HepG2 (cell line): ENCODE results near the gene TCFL5. TPM values are rescaled to one million over a fixed set of nuclear protein-coding genes. Genes with fewer than 3 reads are reported as not detected.
A peak's percentile ranks its signal among the peaks of the same experiment; 100 is the strongest.

ENCODE experiments used
- ATF1 ChIP-seq: IDR thresholded peaks from 2 replicates; pipeline ENCODE4 v1.6.1; 2016; ENCODE audit warnings: mild to moderate bottlenecking, control low read depth
- DR1 ChIP-seq: sonication (generic); formaldehyde crosslinking; IDR thresholded peaks from 2 replicates; pipeline ENCODE4 v1.8.0; 2021; ENCODE audit warnings: mild to moderate bottlenecking, missing genetic modification reagents, inconsistent platforms
- EED ChIP-seq: sonication (generic); formaldehyde crosslinking; IDR thresholded peaks from 2 replicates; pipeline ENCODE4 v1.5.0; 2020; ENCODE audit warnings: mild to moderate bottlenecking, missing genetic modification reagents
- FOXP1 ChIP-seq, 2 experiments: fragments of 450-650 bp in 1 of 2; IDR thresholded peaks; 2 replicates each; pipeline ENCODE4 v1.6.1; 2017 to 2018; ENCODE audit warnings: antibody characterized with exemption in 1 of 2
- HMGA1 ChIP-seq: sonication (generic); formaldehyde crosslinking; conservative IDR thresholded peaks from 2 replicates; pipeline ENCODE4 v1.4.0; 2020; ENCODE audit warnings: missing genetic modification reagents
- IRX3 ChIP-seq: sonication (generic); formaldehyde crosslinking; IDR thresholded peaks from 2 replicates; pipeline ENCODE4 v1.8.1; 2023; ENCODE audit warnings: mild to moderate bottlenecking, low read depth, missing genetic modification reagents, borderline replicate concordance
- MEF2D ChIP-seq: sonication (generic); formaldehyde crosslinking; IDR thresholded peaks from 2 replicates; pipeline ENCODE4 v1.5.1; 2020; ENCODE audit warnings: mild to moderate bottlenecking, missing genetic modification reagents
- NBN ChIP-seq: fragments of 450-650 bp; conservative IDR thresholded peaks from 2 replicates; pipeline ENCODE4 v1.6.1; 2017
- PHB2 ChIP-seq: fragments of 450-650 bp; IDR thresholded peaks from 2 replicates; pipeline ENCODE4 v1.6.1; 2018; ENCODE audit not compliant: partially characterized antibody
- RFX1 ChIP-seq: fragments of 450-650 bp; IDR thresholded peaks from 2 replicates; pipeline ENCODE4 v1.6.1; 2017
- SP5 ChIP-seq: IDR thresholded peaks from 2 replicates; pipeline ENCODE4 v1.6.1; 2016; ENCODE audit warnings: low read depth, borderline replicate concordance
- TGIF2 ChIP-seq: IDR thresholded peaks from 2 replicates; pipeline ENCODE4 v1.6.1; 2016; ENCODE audit warnings: control low read depth, missing compliant biosample characterization
- ZEB1 ChIP-seq: IDR thresholded peaks from 2 replicates; pipeline ENCODE4 v1.6.1; 2012; ENCODE audit warnings: mild to moderate bottlenecking, low read depth, inconsistent platforms; ENCODE audit not compliant: insufficient replicate concordance
- ZFP41 ChIP-seq: sonication (generic); formaldehyde crosslinking; IDR thresholded peaks from 2 replicates; pipeline ENCODE4 v1.4.0; 2020; ENCODE audit warnings: mild to moderate bottlenecking, missing genetic modification reagents, borderline replicate concordance
- ZNF225 ChIP-seq: sonication (generic); formaldehyde crosslinking; IDR thresholded peaks from 2 replicates; pipeline ENCODE4 v1.4.0; 2020; ENCODE audit warnings: mild to moderate bottlenecking, missing genetic modification reagents
- ZNF30 ChIP-seq: sonication (generic); formaldehyde crosslinking; IDR thresholded peaks from 2 replicates; pipeline ENCODE4 v1.5.0; 2020; ENCODE audit warnings: mild to moderate bottlenecking, missing genetic modification reagents
- ZNF329 ChIP-seq: sonication (generic); formaldehyde crosslinking; IDR thresholded peaks from 2 replicates; pipeline ENCODE4 v1.9.0; 2021; ENCODE audit warnings: low read depth, mild to moderate bottlenecking, missing genetic modification reagents
- ZNF333 ChIP-seq: sonication (generic); formaldehyde crosslinking; IDR thresholded peaks from 2 replicates; pipeline ENCODE4 v1.4.0; 2020; ENCODE audit warnings: mild to moderate bottlenecking, missing genetic modification reagents, borderline replicate concordance
- ZNF431 ChIP-seq: sonication (generic); formaldehyde crosslinking; IDR thresholded peaks from 2 replicates; pipeline ENCODE4 v1.9.0; 2022; ENCODE audit warnings: missing genetic modification reagents, low read depth, mild to moderate bottlenecking, borderline replicate concordance
- ZNF773 ChIP-seq: sonication (generic); formaldehyde crosslinking; IDR thresholded peaks from 2 replicates; pipeline ENCODE4 v1.4.0; 2020; ENCODE audit warnings: missing genetic modification reagents, borderline replicate concordance
- ZNF879 ChIP-seq: sonication (generic); formaldehyde crosslinking; IDR thresholded peaks from 2 replicates; pipeline ENCODE4 v1.8.1; 2023; ENCODE audit warnings: missing genetic modification reagents
- ZNF883 ChIP-seq: sonication (generic); formaldehyde crosslinking; IDR thresholded peaks from 2 replicates; pipeline ENCODE4 v1.5.1; 2020; ENCODE audit warnings: mild to moderate bottlenecking, missing genetic modification reagents; ENCODE audit errors: not compliant biosample characterization
- polyA plus RNA-seq, 8 experiments: library from polyadenylated mRNA; depleted of rRNA in 3 of 8; stranded (reverse) in 7 of 8; unstranded in 1 of 8; fragments of >200 nt; fragmentation: Illumina TruSeq in 4 of 8; extraction: Trizol in 4 of 8; gene quantifications; 2 replicates each; pipeline versions ENCODE4 v1.2.1 to v1.2.3, GENCODE V29; 2011 to 2016; ENCODE audit warnings: low read depth in 4 of 8, missing spikeins in 1 of 8, mixed read lengths in 1 of 8; ENCODE audit not compliant: insufficient read depth in 1 of 8
- total RNA-seq, 5 experiments: library from RNA; depleted of rRNA; stranded (reverse); fragments of >200 nt; fragmentation: Illumina TruSeq; extraction: Trizol; gene quantifications; 2 replicates each; pipeline ENCODE4 v1.2.3, GENCODE V29; 2016; ENCODE audit warnings: low read depth in 1 of 5
- TF ChIP-seq, protein P1 (sequence below): IDR thresholded peaks from 2 replicates; pipeline ENCODE4 v1.6.1; 2012; ENCODE audit warnings: inconsistent platforms
- TF ChIP-seq, protein P2 (sequence below): sonication (generic); formaldehyde crosslinking; IDR thresholded peaks from 2 replicates; pipeline ENCODE4 v1.4.0; 2020; ENCODE audit warnings: missing genetic modification reagents, low read depth, mild to moderate bottlenecking, borderline replicate concordance
- TF ChIP-seq, protein P3 (sequence below): sonication (generic); formaldehyde crosslinking; IDR thresholded peaks from 2 replicates; pipeline ENCODE4 v1.5.0; 2020; ENCODE audit warnings: missing genetic modification reagents, mild to moderate bottlenecking, borderline replicate concordance
- TF ChIP-seq, protein P4 (sequence below): sonication (generic); formaldehyde crosslinking; IDR thresholded peaks from 2 replicates; pipeline ENCODE4 v1.4.0; 2020; ENCODE audit warnings: mild to moderate bottlenecking, missing genetic modification reagents
- TF ChIP-seq, protein P5 (sequence below): IDR thresholded peaks from 2 replicates; pipeline ENCODE4 v1.6.1; 2018; ENCODE audit warnings: missing genetic modification reagents

The TCFL5 gene
- total and polyA plus RNA-seq, 2 of the 13 experiments (the other 11 are each of a cell fraction or from before 2014, with no cell fraction given): 14.8 to 20.0 TPM

DNA sequence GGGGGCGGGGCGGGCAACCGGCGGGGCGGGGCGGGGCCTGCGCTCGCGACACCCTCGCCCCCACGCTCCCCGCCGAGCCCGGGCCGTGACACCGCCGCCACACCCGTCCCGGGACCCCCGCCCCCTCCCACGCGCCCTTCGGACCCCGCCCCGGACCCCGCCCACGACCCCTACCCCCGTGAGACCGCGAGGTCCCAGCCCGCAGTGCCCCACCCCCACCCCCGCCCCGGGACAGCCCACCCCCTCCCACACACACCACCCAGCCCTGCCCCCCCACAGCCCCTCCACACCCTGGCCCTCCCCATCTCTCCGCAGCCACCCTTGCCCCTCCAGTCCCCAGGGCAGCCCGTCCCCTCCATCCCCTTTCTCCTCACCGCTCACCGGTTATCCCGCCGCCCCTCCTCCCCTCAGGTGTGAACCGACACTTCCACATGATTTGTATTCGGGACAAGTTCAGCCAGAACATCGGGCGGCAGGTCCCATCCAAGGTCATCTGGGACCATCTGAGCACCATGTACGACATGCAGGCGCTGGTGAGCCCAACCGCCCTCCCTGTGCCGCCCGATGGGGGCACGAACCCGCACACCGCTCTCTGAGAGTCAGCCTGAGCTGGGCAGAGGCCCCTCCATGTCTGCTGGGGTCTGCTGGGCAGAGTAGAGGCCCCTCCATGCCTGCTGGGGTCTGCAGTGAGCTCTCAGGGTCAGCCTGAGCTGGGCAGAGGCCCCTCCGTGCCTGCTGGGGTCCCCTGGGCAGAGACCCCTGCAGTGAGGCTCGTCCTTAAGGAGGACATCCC is 64.7 kb downstream of the TCFL5 start (continued):
- TF ChIP-seq EED (no peak), ZNF333 (CRISPR knock-in tag) (no peak), ATF1 (CRISPR knock-in tag) (no peak), PHB2 (no peak), FOXP1 (IDR thresholded peaks at IDR 0.05) (no peak), FOXP1 (CRISPR knock-in tag; IDR thresholded peaks at IDR 0.05) (no peak), SP5 (CRISPR knock-in tag) (no peak), HMGA1 (no peak), TGIF2 (CRISPR knock-in tag) (no peak), ZEB1 (no peak), ZNF225 (CRISPR knock-in tag) (peak; percentile 48; the same call in 1 of the 2 replicates), ZNF30 (CRISPR knock-in tag) (no peak), NBN (no peak), ZNF879 (CRISPR knock-in tag) (no peak), ZNF773 (CRISPR knock-in tag) (peak; percentile 68; the same call in 1 of the 2 replicates), ZNF431 (CRISPR knock-in tag) (no peak), ZFP41 (CRISPR knock-in tag) (0 out of 2 replicates have a peak, but pooled peaks have one; percentile 39), ZNF329 (CRISPR knock-in tag) (no peak), MEF2D (CRISPR knock-in tag) (0 out of 2 replicates have a peak, but pooled peaks have one; percentile 30), ZNF883 (CRISPR knock-in tag) (peak; percentile 20), DR1 (CRISPR knock-in tag) (no peak), RFX1 (no peak), IRX3 (CRISPR knock-in tag) (no peak)
- TF ChIP-seq, protein P1, sequence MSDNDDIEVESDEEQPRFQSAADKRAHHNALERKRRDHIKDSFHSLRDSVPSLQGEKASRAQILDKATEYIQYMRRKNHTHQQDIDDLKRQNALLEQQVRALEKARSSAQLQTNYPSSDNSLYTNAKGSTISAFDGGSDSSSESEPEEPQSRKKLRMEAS: no peak
- TF ChIP-seq, protein P2, sequence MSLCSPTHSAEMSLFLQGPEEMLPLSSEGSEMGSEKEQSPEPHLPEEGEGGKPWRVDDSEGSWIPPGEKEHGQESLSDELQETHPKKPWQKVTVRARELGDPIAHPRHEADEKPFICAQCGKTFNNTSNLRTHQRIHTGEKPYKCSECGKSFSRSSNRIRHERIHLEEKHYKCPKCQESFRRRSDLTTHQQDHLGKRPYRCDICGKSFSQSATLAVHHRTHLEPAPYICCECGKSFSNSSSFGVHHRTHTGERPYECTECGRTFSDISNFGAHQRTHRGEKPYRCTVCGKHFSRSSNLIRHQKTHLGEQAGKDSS (CRISPR knock-in tag): no peak
- TF ChIP-seq, protein P3, sequence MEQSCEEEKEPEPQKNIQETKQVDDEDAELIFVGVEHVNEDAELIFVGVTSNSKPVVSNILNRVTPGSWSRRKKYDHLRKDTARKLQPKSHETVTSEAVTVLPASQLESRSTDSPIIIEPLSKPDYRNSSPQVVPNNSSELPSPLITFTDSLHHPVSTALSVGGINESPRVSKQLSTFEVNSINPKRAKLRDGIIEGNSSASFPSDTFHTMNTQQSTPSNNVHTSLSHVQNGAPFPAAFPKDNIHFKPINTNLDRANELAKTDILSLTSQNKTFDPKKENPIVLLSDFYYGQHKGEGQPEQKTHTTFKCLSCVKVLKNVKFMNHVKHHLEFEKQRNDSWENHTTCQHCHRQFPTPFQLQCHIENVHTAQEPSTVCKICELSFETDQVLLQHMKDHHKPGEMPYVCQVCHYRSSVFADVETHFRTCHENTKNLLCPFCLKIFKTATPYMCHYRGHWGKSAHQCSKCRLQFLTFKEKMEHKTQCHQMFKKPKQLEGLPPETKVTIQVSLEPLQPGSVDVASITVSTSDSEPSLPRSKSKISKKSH (CRISPR knock-in tag): no peak
- TF ChIP-seq, protein P4, sequence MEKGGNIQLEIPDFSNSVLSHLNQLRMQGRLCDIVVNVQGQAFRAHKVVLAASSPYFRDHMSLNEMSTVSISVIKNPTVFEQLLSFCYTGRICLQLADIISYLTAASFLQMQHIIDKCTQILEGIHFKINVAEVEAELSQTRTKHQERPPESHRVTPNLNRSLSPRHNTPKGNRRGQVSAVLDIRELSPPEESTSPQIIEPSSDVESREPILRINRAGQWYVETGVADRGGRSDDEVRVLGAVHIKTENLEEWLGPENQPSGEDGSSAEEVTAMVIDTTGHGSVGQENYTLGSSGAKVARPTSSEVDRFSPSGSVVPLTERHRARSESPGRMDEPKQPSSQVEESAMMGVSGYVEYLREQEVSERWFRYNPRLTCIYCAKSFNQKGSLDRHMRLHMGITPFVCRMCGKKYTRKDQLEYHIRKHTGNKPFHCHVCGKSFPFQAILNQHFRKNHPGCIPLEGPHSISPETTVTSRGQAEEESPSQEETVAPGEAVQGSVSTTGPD: no peak
- TF ChIP-seq, protein P5, sequence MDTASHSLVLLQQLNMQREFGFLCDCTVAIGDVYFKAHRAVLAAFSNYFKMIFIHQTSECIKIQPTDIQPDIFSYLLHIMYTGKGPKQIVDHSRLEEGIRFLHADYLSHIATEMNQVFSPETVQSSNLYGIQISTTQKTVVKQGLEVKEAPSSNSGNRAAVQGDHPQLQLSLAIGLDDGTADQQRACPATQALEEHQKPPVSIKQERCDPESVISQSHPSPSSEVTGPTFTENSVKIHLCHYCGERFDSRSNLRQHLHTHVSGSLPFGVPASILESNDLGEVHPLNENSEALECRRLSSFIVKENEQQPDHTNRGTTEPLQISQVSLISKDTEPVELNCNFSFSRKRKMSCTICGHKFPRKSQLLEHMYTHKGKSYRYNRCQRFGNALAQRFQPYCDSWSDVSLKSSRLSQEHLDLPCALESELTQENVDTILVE: no peak
